H1 (cell line): Measurements from ENCODE around the gene BTNL8. TPM values are rescaled to one million over a fixed set of nuclear protein-coding genes. Genes with fewer than 3 reads are reported as not detected.

Experiments
- ASH2L ChIP-seq: fragments of 200-600, 300-600 bp; sonication (generic); IDR thresholded peaks from one replicate; pipeline ENCODE4 v1.7.1; 2017; ENCODE audit warnings: low read length
- POLR2AphosphoS5 ChIP-seq: IDR thresholded peaks from 2 replicates; pipeline ENCODE4 v1.6.1; 2011; ENCODE audit warnings: low read depth, low read length
- RBBP5 ChIP-seq: IDR thresholded peaks from 2 replicates; pipeline ENCODE4 v1.7.1; 2012; ENCODE audit warnings: low read depth, mild to moderate bottlenecking, inconsistent platforms, low read length, moderate library complexity, borderline replicate concordance
- polyA plus RNA-seq, 7 experiments: library from polyadenylated mRNA; depleted of rRNA in 3 of 7; stranded (reverse) in 5 of 7; unstranded in 2 of 7; fragments of >200 nt in 5 of 7; fragments of 200-250 nt in 2 of 7; gene quantifications; 1 replicate in 5 of 7; 2 replicates in 1 of 7; 4 replicates in 1 of 7; pipeline versions ENCODE4 v1.2.1 to v1.2.3, GENCODE V29; 2011 to 2013; ENCODE audit warnings: missing spikeins in 2 of 7, mixed read lengths in 2 of 7
- total RNA-seq: library from RNA; stranded (reverse); fragmentation: NEBNext Ultra II Directional; extraction: Animal tissue kit (Norgen Biotek cat#: 25700); gene quantifications from 2 replicates; pipeline ENCODE4 v1.2.1, GENCODE V29; 2021
- TF ChIP-seq, protein P1 (sequence below): IDR thresholded peaks from 2 replicates; pipeline ENCODE4 v1.6.1; 2012; ENCODE audit warnings: low read length, inconsistent platforms
- TF ChIP-seq, protein P2 (sequence below), 3 experiments: IDR thresholded peaks; 1 replicate in 2 of 3; 2 replicates in 1 of 3; pipeline versions ENCODE4 v1.5.1 to v1.6.1; 2011; ENCODE audit warnings: low read length in 3 of 3, mild to moderate bottlenecking in 3 of 3, inconsistent platforms in 2 of 3, low read depth in 1 of 3, moderate library complexity in 1 of 3; ENCODE audit not compliant: insufficient read depth in 1 of 3; ENCODE audit errors: control extremely low read depth in 1 of 3

The BTNL8 gene
- total and polyA plus RNA-seq, 2 of the 8 experiments (the other 6 are each of a cell fraction or from before 2014, with no cell fraction given) = 0.32 to 0.48 TPM

DNA sequence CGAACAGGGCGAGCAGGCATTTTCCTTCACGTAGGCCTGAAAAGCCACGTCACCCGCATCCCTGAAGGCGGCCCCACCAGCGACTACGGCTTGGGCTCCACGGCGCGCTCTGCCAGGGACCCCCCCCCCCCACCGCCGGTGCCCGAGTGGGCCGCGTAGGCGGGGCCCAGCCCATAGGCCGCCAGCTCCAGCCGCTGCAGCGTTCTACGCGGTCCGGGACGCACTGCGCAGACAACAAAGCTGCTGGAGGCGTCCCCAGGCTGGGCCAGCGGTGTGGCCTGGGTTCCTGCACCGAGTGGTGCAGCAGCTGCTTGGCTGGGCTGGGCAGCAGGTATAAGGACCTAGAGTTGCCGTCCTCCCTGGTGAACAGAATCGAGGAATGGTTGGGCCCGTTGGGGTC is 71.4 kb downstream of the BTNL8 start (continued):
- no peak for TF ChIP-seq RBBP5
- TF ChIP-seq ASH2L = no peak
- TF ChIP-seq, protein P1, sequence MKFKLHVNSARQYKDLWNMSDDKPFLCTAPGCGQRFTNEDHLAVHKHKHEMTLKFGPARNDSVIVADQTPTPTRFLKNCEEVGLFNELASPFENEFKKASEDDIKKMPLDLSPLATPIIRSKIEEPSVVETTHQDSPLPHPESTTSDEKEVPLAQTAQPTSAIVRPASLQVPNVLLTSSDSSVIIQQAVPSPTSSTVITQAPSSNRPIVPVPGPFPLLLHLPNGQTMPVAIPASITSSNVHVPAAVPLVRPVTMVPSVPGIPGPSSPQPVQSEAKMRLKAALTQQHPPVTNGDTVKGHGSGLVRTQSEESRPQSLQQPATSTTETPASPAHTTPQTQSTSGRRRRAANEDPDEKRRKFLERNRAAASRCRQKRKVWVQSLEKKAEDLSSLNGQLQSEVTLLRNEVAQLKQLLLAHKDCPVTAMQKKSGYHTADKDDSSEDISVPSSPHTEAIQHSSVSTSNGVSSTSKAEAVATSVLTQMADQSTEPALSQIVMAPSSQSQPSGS = no peak
- TF ChIP-seq, protein P2, sequence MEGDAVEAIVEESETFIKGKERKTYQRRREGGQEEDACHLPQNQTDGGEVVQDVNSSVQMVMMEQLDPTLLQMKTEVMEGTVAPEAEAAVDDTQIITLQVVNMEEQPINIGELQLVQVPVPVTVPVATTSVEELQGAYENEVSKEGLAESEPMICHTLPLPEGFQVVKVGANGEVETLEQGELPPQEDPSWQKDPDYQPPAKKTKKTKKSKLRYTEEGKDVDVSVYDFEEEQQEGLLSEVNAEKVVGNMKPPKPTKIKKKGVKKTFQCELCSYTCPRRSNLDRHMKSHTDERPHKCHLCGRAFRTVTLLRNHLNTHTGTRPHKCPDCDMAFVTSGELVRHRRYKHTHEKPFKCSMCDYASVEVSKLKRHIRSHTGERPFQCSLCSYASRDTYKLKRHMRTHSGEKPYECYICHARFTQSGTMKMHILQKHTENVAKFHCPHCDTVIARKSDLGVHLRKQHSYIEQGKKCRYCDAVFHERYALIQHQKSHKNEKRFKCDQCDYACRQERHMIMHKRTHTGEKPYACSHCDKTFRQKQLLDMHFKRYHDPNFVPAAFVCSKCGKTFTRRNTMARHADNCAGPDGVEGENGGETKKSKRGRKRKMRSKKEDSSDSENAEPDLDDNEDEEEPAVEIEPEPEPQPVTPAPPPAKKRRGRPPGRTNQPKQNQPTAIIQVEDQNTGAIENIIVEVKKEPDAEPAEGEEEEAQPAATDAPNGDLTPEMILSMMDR (IDR thresholded peaks at IDR 0.05; ENCODE audit: control extremely low read depth in 1 of 3, insufficient read depth in 1 of 3, low read depth in 1 of 3, low read length in 3 of 3) = no peak
- no peak for TF ChIP-seq POLR2AphosphoS5
- TF ChIP-seq, all 59 proteins: peak for 0
